CD4-positive, alpha-beta T cell treated with Interleukin-17A for 1 hour (primary cell): Measurements from ENCODE around the gene C11orf86.
"Not testable (repeated sequence)": the region's sequence is repeated elsewhere in the genome, so short reads cannot be mapped to it uniquely, and the experiment has no call there.

Source experiments
- DNase-seq: peaks from one replicate; pipeline ENCODE4 v3.0.0-alpha.2; 2020

Gene C11orf86

GRCh38 chr11:66967670-66968425 lies 7.3 kb upstream of the C11orf86 start:
- no peak for DNase-seq

DNA sequence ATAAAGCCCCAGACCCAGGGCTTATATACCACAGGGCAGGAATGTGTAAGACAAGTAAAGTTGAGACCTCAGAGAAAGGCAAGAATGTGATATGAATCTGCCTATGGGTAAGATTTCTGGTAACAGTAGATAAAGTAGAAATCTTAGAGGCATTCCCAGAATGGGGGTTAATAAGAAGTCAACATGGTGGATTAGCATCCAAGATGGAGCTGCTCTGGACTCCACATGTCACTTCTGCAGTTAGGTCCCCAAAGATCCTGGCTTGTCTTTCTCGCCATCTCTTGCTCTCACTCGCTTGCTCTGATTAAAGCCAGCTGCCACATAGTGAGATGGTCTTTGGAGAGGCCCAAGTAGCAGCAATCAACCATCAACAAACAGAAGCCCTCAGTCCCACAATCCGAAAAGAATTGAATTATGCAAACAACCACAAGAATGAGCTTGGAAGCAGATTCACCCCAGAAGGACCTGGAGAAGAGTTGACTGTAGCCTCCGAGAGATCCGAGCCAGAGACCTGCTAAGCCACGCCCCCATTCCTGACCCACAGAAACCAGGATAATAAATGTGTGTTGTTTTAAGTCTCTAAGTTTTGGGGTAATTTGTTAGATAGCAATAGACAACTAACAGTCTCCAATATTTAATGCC lies 5.4 kb upstream of the C11orf86 start:
- no peak for DNase-seq

DNA sequence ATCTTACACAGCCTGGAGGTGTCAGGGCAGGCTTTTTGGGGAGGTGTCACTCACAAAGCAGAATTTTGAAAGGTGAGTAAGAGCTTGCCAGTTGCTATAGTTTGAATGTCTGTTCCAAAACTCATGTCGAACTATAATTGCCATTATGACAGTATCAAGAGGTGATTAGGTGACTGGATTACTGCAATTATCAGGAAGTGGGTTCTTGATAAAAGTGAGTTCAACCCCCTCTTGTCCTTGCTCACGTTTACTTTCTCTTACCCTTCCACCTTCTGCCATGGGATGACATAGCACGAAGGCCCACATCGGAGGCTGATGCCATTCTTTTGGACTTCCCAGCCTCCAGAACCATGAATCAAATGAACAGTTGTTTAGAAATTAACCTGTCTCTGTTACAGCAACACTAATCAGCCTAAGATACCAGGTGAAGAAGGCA lies 4.7 kb upstream of the C11orf86 start:
- DNase-seq = no peak

- DNase-seq = no peak
Observed at GRCh38 chr11:66970807-66971442, 4.2 kb upstream of the C11orf86 start.

DNA sequence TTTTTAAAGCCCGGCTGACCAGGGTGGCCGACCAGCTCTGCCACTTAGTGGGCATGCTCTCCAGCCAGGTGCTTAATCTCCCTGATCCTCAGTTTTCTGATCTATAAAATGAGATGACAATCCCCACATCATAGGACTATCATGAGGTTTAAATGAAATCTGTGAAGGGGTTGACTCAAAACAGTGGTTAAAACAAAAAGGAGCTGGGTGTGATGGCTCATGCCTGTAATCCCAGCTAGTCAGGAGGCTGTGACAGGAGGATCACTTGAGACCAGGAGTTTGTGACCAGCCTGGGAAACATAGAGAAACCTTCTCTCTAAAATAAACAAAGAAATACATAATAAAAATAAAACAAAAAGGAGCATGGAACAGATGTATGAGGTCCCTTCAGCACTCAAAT lies 3.6 kb upstream of the C11orf86 start:
- no peak for DNase-seq

- no peak for DNase-seq
Observed at GRCh38 chr11:66973956-66974580, 1.0 kb upstream of the C11orf86 start.

DNA sequence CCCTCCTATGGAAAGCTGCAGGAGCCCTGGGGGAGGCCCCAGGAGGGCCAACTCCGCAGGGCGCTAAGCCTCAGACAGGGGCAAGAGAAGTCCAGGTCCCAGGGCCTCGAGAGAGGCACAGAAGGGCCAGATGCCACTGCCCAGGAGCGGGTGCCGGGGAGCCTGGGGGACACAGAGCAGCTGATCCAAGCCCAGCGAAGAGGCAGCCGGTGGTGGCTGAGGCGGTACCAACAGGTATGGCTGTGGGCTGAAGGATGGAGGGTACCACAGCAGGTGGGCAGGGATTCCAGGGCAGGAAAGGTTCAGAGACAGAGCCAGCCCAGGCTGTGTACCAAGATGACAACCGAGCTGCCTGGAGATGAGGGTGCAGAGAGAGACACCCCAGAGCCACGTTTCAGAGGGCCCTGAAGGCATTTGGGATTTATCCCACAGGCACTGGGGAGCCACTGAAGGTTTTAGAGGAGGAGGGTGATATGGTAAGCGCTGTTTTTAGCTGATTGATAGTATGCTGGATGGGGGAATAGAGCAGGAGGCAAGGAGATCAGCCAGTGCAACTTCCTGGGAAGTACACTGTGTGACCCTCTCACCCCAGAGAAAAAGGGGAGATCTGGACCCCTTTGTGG lies 412 bp downstream of the C11orf86 start:
- DNase-seq = no peak

DNA sequence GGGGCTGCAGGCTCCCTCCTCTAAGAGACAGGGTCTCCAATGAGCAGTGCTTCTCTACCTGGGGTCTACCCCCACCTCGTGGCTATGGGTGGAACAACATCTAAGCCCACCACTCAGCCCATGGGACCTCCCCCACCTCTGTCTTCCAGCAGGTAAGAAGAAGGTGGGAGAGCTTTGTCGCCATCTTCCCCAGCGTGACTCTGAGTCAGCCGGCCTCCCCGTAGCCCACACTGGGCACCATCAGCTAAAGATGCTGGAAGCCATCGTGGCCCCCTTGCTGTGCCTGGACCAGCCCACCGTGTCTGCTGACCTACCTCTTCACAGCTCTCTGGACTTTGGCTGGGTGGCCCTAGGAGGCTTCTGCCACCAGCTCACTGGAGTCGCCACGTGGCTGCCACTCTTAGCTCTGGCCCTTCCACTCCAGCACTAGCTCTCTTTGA lies 944 bp downstream of the C11orf86 start:
- no peak for DNase-seq

GRCh38 chr11:66976925-66977324 lies 1.8 kb downstream of the C11orf86 start:
- no peak for DNase-seq

DNA sequence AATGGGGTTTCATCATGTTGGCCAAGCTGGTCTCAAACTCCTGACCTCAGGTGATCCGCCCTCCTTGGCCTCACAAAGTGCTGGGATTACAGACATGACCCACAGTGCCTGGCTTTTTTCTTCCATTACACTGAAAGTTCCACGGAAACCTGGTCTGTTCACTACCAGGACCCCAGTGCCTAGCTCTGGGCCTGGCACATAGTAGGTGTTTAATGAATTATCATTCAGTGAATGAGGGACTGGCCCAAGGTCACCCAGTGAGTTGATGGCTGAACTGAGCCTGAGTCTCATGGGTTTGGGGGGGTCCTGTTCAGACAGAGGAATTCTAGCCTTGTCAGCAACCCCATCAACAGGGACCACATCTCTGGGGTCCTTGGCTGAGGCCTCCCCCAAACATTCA lies 3.1 kb downstream of the C11orf86 start:
- DNase-seq = no peak

- no peak for DNase-seq
Observed at GRCh38 chr11:66978717-66979116, 3.6 kb downstream of the C11orf86 start.

- no peak for DNase-seq
Observed at GRCh38 chr11:66979336-66979980, 4.4 kb downstream of the C11orf86 start.

GRCh38 chr11:66981976-66982578 lies 7.0 kb downstream of the C11orf86 start:
- DNase-seq = no peak

- DNase-seq = no peak
Observed at GRCh38 chr11:66983275-66983924, 8.3 kb downstream of the C11orf86 start.

DNA sequence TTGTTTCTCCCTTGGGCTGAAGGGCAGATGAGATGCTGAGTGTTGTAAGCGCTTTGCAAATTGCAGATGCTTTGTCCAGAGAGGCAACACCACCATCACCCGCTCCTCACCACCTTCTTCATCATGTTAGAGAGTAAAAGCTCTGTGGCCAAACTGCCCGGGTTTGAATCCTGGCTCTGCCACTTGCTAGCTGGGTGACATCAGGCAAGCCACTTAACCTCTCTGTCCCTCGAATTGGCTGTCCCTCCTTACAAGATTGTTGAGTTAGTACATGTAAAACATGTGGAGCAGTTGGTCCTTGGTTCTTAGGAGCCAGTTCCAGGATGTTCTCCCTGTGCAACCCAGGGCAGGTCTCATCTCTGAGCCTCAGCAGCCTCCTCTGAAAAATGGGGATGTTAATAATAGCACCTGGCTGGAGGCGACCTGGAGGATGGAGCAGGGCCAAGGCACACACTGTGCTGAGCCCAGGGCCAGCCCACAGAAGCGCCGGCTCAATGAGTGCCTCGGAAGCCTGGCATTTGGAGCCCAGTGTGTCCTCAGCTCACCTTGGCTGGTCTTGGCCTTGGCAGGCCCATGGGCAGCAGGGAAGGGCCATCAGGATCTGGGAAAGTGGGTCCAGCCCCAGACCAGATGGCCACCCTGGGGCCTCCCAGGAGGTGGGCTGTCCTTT lies 10.5 kb downstream of the C11orf86 start:
- no peak for DNase-seq

- DNase-seq = no peak
Observed at GRCh38 chr11:66986178-66986545, 11.1 kb downstream of the C11orf86 start.

- DNase-seq = no peak
Observed at GRCh38 chr11:66987158-66987620, 12.1 kb downstream of the C11orf86 start.

- no peak for DNase-seq
Observed at GRCh38 chr11:66987924-66988637, 13.0 kb downstream of the C11orf86 start.

GRCh38 chr11:66988741-66989140 lies 13.6 kb downstream of the C11orf86 start:
- not testable (repeated sequence) for DNase-seq

- DNase-seq = not testable (repeated sequence)
Observed at GRCh38 chr11:66989360-66989759, 14.3 kb downstream of the C11orf86 start.
